GM20000 (cell line): ENCODE measurements around the gene EML5.

Experiments
- DNase-seq: peaks from one replicate; pipeline ENCODE4 v3.0.0; 2012; ENCODE audit warnings: low spot score
- CTCF ChIP-seq: IDR thresholded peaks from 2 replicates; pipeline ENCODE4 v1.5.1; 2012; ENCODE audit warnings: mild to moderate bottlenecking, control low read depth; ENCODE audit errors: extremely low read depth, missing control alignments

The EML5 gene

GRCh38 chr14:88576222-88576621 lies 216.5 kb downstream of the EML5 start:
- DNase-seq = no peak
- no peak for TF ChIP-seq CTCF

GRCh38 chr14:88572117-88572516 lies 220.6 kb downstream of the EML5 start:
- no peak for DNase-seq
- TF ChIP-seq CTCF = no peak

GRCh38 chr14:88568196-88568595 lies 224.6 kb downstream of the EML5 start:
- no peak for DNase-seq
- no peak for TF ChIP-seq CTCF

GRCh38 chr14:88565427-88565826 lies 227.3 kb downstream of the EML5 start:
- DNase-seq = no peak
- TF ChIP-seq CTCF = no peak

- no peak for TF ChIP-seq CTCF
- no peak for DNase-seq
Observed at GRCh38 chr14:88563845-88564244, 228.9 kb downstream of the EML5 start.

- no peak for TF ChIP-seq CTCF
- peak; percentile 98 for DNase-seq
Observed at GRCh38 chr14:88562831-88563686, 229.7 kb downstream of the EML5 start, which contains the start of gene ZC3H14. TSS of gene ZC3H14 (plus strand) at chr14:88563037. CDS start at chr14:88563134, 97 bp downstream.

- no peak for DNase-seq
- TF ChIP-seq CTCF = no peak
Observed at GRCh38 chr14:88562532-88562830, 230.3 kb downstream of the EML5 start.
